GM19238 (cell line): ENCODE measurements around the gene ASCC1.

Source experiments
- DNase-seq: peaks from one replicate; pipeline ENCODE4 v3.0.0; 2011; ENCODE audit warnings: low spot score; ENCODE audit not compliant: insufficient read length

Gene ASCC1

DNA sequence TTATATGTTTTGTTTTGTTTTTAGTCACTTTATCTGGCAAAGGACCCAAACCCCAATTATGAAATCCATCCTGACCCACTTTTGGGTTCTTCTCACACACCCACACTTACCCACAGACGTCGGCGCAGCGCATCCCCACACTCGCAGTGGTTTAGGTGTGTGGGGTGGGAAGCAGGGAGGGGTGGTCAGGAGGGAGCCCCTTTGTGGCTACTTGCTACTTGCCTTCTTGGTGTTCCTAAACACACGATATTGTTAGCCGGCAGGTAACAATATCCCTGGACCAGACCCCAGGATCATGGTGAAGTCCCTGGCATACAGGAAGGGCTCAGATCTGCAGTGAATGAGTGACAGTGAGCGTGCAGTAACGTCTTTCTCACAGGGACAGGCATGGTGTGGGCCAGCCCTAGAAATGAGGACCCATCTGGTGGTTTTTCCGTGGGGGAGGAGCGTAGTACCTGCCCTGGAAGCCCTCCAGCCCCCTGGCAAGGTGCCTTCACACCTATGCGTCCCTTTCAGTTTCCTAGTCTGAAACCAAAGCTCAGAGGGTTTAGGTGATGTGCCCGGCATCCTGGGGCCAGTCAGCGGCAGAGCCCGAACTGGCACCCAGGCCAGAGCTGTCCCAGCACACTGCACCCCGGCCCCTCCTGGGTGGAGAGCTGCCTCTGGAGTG is 132.2 kb downstream of the ASCC1 start:
- no peak for DNase-seq

DNA sequence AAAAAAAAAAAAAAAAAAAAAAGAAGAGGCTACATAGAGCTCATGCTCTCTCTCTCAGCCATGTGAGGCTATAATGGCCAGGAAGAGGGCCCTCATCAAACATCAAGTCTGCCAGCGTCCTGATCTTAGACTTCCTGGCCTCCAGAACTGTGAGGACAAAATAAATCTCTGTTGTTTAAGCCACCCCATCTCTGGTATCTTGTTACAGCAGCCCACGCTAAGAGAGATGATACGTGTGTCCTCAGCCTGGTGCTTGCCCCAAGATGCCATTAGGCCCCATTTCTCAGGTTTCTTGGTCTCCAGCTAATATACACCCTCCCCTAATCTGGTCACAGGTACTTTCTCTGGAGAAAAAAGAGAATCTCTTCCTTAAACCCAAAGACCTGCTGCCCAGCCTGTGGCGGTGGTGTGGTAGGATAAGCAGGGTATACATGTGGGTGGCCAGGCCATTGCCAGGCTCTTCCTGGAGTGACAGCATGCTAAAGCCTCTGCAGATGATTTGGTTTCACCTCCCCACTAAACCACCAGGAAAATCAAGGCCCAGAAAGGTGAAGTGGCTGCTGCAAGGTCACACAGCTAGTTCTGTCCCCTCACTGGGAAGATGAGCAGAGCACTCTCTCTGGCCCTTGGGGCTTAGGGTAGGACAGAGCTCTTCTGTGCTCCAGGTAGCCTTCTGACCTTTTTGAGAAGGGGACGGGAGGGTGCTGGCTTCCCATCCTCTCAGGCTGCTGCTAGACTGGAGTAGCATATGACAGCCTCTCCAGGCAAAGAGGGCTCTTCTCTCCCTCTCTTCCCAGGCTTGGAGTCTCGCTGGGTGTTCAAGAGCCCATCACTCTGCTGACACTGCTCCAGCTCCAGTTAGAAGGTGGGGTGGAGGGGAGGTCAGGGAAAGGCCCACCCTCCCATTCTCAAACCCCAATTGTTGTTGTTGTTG is 133.0 kb downstream of the ASCC1 start:
- DNase-seq: no peak

DNA sequence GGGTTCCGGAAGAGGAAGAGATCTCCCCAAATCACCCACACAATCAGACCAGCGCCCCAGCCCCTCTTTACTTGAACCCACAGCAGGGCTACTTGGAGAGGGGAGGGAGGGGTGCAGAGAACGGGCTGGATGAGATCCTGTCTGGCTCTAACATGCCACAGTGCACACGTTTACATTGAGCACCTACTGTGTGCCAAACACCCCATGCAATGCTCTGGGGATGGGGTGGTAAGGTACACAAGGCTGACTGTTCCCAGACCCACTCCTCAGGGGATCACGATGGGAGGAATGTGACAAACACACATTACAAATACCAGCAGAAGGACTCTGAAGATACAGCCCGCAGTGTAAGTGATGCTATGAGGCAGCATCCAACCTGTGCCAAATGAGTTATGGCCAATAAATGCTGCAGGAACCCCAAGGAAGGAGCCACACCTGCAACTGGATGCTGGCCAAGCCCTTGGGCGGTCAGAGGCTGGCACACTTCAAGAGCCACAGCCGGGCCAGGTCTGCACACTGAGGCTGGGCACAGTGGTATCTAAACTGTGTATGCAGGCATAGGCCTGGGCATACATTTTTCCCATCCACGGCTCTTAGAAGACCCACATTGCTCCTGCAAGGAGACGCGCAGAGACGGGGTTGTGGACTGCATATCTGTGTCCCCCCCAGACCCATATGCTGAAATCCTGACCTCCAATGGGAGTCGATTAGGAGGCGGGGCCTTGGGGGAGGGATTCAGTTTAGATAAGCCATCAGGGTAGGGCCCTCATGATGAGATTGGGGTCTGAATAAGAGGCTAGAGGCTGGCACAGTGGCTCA is 134.1 kb downstream of the ASCC1 start:
- no peak for DNase-seq

DNA sequence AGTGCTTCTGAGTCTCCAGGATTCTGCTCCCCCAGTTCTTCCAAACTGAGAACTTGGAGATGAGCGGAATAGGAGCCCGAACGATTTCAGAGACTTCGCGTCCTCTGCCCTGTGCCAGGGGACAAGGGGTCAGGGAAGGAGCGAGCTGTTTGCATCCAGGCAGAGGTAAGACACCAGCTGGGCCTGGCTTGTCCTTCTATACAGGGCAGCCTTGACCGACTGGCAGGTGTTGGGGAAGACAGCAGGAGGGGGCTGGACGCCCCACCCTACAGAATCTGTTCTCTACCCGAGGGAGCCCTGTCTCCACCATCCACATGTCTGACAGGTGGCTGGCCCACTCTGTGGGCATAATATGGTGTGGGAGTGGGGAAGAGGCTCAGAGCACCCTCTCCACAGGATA is 134.9 kb downstream of the ASCC1 start:
- DNase-seq: no peak

DNA sequence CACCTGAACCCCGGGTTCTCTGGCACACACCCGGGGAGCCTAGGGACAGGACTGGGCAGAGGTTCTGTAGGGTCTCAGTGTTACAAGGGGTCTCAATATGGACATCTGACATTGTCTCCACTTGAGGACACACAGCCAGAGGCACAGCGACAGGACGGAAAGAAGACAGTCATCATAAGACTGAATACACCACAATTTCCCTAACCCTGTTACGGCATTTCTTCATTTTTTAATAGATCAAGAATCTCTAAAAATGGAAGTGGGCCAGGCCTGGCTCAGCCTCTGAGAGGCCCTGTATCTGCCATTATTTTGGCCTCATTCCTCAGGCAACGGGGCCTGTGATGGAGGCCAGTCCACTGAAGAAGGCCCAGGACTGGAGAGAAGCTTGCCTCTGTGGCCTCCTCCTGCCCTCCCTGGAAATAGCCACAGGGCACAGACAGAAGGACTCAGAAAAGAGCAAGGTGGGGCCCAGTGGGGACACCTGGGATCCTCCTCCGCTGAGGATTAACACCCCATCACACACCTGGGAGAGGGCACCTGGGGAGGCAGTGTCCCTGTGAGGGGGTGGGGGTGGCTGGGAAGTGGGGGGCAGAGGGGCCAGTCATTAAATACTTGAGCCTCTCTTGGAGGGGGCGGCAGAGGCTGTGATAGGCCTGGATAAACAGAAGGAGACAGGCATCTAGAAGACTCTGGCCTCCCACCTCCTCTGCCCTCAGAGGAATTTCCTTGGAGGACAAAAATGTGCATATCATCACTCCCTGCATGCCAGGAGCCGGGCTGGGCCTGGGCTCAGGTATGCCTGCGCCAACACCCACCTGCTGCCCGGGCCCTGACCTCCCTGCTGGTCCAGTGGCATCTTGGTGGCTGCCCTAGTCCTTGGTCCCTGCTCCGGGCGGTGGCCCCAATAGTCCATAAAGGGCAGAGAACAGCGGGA is 135.8 kb downstream of the ASCC1 start:
- DNase-seq: no peak

DNA sequence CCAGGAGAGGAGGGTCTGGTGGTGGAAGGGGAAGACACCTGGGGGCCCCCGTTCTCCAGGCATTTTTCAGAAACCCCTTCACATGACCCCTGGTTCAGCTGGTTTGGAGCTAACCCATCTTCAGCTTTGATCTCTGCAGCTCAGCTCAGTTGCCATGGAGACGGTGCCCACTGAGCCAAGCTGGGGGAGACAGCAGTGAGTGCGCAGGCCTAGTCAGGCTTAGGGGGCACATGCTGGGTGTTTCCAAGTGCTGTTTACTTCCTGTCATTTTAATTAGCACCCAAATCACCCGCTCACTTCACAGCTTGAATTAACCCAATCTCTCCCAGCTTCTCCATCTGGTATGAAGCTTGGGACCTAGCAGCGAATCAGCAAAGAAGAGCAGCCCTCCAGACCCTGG is 136.7 kb downstream of the ASCC1 start:
- no peak for DNase-seq

DNA sequence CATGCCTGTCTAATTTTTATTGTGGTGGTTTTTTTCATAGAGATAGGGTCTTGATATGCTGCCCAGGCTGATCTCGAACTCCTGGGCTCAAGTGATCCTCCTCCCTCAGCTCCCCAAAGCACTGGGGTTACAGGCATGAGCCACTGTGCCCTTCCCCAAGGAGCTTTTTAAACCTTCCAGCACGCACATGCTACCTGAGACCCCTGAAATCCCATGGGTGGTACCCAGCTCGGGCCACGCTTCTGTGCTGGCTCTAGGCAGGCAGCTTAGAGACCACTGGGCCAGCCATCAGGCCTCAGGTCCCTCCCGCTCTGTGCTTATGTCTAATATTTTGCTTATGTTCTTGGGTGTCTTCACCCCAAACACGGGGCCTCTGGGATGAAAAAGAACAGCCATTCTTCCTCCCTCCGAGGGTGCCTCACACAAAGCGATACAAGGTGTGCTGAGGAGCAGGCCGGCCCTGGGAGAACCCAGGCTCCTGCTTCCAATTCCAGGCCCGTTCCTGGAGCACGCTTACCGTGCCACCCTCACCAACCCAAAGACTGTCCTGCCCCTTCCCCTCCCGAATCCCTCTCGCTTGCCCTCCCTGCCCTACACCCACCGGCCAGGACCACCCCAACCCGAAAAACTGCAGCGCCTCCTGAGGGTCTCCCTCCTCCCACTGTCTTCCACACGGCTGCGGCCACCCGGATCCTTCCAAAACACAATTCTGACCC is 138.6 kb downstream of the ASCC1 start:
- DNase-seq: no peak

DNA sequence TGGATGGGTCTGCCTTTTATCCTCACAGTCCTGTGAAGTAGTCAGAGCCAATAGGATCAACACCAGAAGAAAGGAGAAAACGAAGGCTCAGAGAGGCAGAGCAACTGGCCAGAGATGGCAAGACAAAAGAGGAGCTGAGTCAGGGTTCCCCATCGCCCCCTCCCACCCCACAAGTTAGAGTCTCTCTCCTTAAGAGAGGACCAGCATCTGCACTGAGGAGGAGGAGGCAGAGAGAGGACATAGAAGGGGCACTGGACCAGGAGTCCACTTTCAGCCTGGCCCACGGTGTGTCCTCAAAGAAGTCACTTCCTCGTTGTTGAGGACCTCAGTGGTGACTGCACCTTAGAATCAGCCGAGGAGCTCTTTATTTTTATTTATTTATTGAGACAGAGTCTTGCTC is 139.3 kb downstream of the ASCC1 start:
- no peak for DNase-seq

DNA sequence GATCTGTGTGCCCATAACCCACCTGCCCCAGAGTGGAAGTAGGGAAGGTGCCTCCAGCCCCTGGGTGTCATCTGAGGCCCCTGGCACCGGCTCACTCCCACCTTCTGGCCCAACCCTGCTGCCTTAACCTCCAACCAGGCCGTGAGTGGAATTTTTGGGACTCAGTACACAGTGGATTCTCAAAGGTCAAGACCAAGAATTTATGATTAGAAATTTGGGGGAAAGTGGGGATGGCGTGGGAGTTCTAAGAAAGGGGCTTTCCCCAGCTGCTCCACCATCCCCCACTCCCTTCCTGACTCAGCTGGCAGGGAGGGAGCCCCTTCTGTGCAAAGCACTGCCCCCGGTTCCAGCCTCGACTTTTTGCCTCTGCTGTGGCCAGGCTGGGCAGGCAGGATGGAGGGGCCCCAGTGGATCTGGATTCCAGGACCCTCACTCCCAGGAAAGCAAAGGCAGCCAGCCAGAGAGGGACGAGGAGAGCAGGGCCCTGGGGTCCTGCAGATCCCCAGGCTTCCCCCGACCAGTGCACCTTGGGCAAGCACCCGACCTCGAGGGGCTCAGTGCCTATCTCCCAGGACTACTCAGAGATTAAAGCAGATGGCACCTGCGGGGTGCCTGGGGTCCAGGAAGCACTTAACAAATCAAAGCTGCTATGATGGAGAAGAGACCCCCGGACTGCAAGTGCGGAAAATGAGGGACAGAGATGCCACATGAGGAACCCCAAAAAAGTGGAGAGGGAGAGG is 140.5 kb downstream of the ASCC1 start:
- no peak for DNase-seq

DNA sequence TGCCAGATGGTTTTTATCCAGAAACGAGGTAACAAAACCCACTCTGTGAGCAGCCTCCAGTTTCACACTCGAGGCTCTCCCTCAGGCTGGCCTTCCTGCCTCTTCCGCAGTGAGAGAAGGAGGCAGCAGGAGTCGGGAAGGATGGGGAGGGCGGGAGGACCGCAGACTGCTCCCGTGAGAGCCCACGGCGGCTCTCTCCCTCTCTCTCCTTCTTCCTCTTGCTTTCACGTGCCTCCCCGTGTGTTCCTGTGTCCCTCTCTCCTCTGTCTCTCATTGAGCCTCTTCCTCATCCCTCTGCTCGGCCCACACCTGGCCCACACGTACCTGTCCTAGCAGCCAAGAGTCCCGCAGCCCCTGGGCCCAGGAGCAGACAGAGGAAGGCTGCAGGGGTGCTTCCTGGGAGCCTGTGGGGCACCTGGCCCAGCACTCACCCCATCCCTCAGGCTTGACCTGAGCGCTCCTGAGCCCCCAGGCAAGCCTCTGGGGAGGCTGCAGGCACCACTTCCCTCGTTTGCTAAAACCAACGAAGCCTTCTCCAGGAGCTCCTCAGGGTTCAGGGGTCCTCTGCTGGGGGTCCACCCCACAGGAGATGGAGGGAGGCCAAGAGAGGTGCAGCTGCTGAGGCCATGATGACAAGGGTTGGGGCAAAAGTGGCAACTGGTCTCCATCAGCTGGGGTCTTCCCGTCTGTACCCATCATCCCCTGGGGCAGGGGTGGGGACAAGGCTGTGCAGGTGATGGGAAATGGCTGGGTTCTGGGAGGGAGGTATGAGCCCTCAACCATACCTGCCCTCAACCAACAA is 141.3 kb downstream of the ASCC1 start:
- DNase-seq: no peak

DNA sequence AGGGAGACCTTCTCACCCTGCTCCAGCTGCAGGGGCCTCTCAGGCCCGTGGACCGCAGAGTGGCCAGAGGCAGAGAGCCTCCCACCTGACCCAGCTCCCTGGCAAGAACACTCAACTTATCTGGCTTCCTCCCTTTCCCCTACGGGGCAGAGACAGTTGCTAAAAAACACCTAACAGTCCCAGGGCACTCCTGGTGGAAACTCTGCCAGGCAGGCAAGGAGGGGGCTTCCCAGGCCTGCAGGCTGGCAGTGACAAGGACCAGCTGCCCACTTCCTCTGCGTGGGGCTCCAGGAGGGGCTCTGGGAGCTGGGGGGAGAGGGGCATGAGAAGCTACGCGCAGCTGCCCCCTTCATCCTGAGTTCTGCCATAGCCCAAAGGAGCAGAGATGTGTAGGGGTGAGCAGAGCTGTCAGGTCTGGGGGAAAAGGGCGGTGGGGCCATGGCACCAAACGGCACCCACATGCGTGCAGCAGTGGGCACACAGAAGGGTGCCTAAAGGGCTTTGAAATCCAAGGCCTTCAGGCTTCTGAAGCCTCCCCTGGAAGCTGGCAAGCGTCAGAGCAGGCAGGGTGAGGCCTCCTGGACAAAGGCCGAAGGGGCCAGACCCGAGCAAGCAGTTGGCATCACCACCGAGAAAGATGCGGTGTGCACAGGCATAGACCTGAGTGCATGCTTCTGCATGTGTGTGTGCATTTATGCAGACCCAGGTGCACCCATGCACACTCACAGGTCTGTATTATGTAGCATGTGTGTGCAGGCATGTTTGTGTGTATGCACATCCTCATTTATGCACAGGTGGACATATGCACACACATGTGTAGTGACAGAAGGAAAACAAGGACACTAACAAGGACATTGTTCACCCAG is 142.1 kb downstream of the ASCC1 start:
- DNase-seq: no peak

DNA sequence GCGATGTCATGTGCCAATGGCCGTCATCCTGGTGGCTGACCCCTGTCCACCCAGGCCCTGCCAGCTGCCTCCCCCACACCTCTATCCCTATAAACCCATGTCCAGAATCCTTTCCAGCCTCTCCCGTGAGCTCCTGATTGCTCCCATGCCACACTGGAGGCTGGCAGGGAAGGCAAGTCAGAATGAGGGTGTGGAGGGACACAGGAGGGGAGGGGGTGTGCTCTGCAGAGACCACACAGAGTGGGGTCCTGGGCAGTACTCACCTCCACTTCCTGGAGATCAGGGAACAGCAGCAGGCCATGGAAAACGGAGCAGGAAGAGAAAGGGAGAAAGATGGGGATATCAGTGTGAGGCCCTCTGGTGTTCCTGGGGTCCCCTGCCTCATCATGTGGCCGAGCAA is 143.4 kb downstream of the ASCC1 start:
- DNase-seq: no peak

DNA sequence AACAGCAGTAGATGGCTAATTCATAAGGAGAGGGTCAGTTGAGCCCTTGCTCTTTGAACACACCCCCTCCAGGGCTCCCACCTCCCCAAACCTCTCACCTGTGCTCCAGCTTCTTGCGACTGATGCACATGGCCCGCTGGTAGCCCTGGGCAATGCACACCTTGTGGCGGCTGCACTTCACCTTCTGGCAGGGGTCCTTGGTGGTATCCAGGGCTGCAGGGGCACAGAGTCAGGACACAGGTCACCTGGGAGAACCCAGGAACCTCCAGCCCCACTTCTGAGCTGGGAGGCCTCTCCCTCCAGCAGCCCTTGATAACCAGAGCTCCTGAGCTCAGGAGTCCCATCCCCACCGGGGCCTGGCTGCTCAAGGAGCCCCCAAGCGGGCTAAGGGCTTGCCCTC is 144.0 kb downstream of the ASCC1 start:
- DNase-seq: no peak

DNA sequence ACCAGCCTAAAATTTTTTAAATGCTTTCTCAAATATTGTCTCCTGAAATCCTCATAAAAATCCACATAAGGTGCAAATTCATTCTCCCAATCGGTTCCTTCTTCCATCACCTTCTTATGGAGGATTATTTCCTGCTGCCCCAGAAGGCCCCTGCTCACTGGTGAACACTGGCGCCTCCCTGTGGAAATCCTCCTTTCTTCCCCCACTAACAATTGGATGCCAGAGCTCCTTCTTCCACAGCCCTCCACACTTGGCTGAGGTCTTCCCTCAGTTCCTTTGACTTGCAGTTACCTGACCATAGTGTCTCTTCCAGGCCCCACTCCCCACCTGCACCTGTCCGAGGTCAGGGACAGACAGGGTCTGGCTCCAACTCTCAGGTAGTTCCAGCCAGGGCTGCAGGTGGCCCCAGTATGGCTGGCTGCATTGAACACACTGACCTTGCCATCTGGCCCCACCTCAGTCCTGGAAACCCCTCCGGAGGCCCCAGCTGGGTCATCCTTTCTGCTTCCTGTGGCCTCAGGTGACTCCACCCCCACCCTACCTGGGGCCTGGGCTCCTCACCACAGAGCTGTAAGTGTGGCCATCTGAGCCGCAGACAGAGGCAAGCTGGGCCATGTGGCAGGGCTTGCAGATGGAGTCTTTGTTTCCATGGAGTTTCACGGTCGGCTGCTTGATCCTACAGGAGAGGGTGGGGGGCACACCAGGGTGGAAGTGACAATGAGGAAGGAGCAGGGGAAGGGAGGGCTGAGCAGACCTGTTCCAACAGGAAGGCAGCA is 146.1 kb downstream of the ASCC1 start:
- DNase-seq: no peak

DNA sequence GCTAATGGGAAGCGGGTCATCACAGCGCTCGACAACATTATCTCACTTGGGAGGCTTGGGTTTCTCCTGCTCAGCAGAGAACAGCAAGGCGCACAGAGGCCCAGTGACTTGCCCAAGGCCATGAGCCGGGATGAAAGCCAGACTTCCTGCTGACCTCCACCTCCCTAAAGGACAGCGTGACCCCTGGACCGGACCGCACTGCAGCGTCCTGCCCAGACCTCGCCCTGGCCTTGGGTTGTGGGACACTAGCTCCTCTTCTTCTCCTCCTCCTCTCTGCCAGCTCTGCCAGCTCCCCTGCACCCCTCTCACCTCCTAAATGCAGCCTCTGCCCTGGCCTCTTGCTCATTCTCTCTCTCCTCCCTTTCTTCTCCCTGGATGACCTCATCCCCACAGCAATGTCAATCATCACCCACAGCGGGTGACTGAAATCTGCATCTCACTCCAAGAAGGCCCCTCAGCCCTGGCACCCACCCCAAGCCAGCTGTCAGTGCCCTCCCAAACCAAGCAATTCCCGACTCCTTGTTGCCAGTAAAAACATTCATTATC is 147.1 kb downstream of the ASCC1 start:
- no peak for DNase-seq

DNA sequence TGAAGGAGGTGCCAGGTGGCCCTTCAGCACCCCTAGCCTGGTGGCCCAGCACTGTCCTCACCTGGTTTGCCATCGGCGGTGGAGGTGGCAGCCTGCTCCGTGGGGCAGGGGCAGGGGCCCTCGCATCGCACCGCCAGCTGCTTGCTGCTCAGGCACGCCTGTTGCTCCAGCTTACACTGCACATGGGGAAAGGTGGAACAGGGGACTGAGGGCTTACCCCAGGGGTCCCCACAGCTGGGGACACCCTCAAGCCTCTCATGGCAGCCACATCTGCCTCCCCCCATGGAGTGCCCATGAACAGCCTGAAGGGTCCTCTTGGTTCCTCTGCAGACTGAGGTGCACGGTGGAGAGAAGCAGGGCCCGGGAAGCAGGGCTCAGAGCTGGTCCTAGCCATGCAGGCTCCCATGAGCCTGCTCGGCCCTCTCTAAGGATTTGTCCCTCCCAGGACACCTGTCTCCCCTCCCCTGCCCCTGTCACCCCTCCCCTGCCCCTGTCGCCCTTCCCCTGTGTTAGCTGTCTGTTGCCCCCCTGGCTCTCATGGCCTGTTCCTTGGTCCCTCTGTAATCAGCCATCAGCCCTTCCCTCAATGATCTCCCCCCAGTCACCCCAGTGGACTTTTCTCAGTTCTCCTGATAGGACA is 147.8 kb downstream of the ASCC1 start:
- DNase-seq: no peak
